C4-2B (cell line): ENCODE results near the gene PCSK5.

Experiments
- CTCF ChIP-seq: fragments of 450-650 bp; conservative IDR thresholded peaks from 2 replicates; pipeline ENCODE4 v1.5.1; 2017; ENCODE audit warnings: mild to moderate bottlenecking
- ZFX ChIP-seq: fragments of 450-650 bp; IDR thresholded peaks from 2 replicates; pipeline ENCODE4 v1.6.1; 2017

- no peak for TF ChIP-seq CTCF
- TF ChIP-seq ZFX, result no peak
Observed at GRCh38 chr9:76188905-76189304, 298.4 kb downstream of the PCSK5 start.
